Calu3 (cell line): ENCODE data around the gene PTGES. TPM values are rescaled to one million over a fixed set of nuclear protein-coding genes. Genes with fewer than 3 reads are reported as not detected.
"Not testable (repeated sequence)": the region's sequence is repeated elsewhere in the genome, so short reads cannot be mapped to it uniquely, and the experiment has no call there.

ENCODE experiments used
- BruUV-seq: library from RNA; stranded (reverse); fragments of 400-500 nt; replicated peaks from 2 replicates; lab custom pipeline; 2021; lab: Mats Ljungman, UMichigan
- CTCF ChIA-PET: fragments of 300-600 bp; sonication (Branson Sonifier 250); formaldehyde crosslinking; loops from one replicate; lab custom pipeline; 2022; ENCODE audit warnings: antibody characterized with exemption; lab: Charles Lee
- DNase-seq: peaks from one replicate; pipeline ENCODE4 v3.0.0; 2022
- H3K27ac Mint-ChIP-seq: one replicate; pipeline ENCODE4 v1.8.0; 2022; ENCODE audit warnings: mixed read lengths; ENCODE audit not compliant: unreplicated experiment
- H3K27me3 Mint-ChIP-seq: one replicate; pipeline ENCODE4 v1.8.0; 2022; ENCODE audit warnings: mixed read lengths; ENCODE audit not compliant: unreplicated experiment
- H3K36me3 Mint-ChIP-seq: one replicate; pipeline ENCODE4 v1.8.0; 2022; ENCODE audit warnings: mild to moderate bottlenecking, moderate library complexity, mixed read lengths; ENCODE audit not compliant: insufficient read depth, unreplicated experiment
- H3K4me1 Mint-ChIP-seq: one replicate; pipeline ENCODE4 v1.8.0; 2022; ENCODE audit warnings: mild to moderate bottlenecking, low read depth, mixed read lengths; ENCODE audit not compliant: unreplicated experiment
- H3K4me3 Mint-ChIP-seq: one replicate; pipeline ENCODE4 v1.8.0; 2022; ENCODE audit warnings: mild to moderate bottlenecking, low read depth, moderate library complexity, mixed read lengths; ENCODE audit not compliant: unreplicated experiment
- H3K9me3 Mint-ChIP-seq: one replicate; pipeline ENCODE4 v1.8.0; 2022; ENCODE audit warnings: low read depth, mixed read lengths; ENCODE audit not compliant: unreplicated experiment
- intact Hi-C: fragments of 100-400 bp; cut with micrococcal nuclease; formaldehyde crosslinking; loops from one replicate; pipeline ENCODE4 v1.10.0; 2022; ENCODE audit not compliant: unreplicated experiment
- total RNA-seq: library from RNA; stranded (reverse); gene quantifications from 2 replicates; pipeline ENCODE4 v1.2.3, GENCODE V29; 2022
- TF ChIP-seq, protein P1 (sequence below): fragments of 200-600 bp; IDR thresholded peaks from one replicate; pipeline ENCODE4 v1.8.0; 2022; ENCODE audit warnings: antibody characterized with exemption; ENCODE audit not compliant: unreplicated experiment

PTGES gene
- total RNA-seq, 1 experiment from 2014 or later = 6.3 TPM

DNA sequence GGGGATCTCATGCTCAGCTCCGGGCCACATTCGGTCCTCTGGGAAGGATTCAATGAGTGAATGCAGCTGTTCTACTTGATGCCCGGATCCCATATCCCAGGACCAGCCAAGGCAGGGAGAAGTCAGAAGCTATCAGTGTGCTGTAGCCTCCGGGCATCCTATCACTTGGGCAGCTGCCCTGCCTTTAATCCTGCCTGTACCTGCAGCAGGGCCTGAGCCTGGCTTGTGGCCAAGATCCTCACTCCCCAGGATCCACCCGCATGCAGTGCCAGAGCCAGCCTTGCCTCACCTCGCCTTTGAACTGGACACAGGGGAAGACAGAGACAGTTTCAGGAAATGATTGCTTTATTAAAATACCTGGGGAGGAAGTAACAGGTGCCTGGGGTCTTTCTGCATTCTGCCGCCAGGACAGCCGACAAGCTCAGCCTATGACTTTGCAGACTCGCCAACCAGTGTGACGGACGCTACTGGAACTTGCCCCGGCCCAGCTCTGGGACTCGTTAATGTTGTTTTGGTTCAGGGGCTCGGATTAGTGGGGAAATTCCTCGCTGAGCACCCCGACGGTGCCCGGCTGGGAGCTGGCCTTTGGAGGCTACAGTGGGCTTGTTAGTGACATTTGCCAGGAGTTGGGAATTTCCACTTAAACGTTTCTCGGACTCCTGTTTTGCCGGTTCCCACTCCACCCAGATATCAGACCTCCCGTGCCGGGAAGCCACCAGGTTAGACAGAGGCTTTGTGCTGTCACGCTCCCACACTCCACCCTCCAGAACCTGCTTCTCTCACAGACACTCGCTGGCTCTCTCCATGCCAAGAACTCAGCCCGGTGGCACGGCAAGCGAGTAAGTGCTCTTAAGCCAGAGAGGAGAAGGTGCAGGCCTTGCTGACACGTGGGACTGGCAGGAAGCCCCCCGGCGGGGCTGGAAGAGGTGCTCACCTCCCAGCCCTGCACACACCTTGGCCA lies 721 bp downstream of the PTGES start:
- Mint-ChIP-seq H3K4me3 (peak overlapping the region; percentile 77), H3K9me3 (no peaks in the 10 kb centered on the region), H3K27ac (no peak overlapping the region), H3K4me1 (peaks cover 18% of the 10 kb centered on the region), H3K36me3 (peaks cover 6% of the 10 kb centered on the region), H3K27me3 (no peaks in the 10 kb centered on the region)
- peak; percentile 47 for DNase-seq
- TSS peak; percentile 26 for BruUV-seq
- TF ChIP-seq, protein P1, sequence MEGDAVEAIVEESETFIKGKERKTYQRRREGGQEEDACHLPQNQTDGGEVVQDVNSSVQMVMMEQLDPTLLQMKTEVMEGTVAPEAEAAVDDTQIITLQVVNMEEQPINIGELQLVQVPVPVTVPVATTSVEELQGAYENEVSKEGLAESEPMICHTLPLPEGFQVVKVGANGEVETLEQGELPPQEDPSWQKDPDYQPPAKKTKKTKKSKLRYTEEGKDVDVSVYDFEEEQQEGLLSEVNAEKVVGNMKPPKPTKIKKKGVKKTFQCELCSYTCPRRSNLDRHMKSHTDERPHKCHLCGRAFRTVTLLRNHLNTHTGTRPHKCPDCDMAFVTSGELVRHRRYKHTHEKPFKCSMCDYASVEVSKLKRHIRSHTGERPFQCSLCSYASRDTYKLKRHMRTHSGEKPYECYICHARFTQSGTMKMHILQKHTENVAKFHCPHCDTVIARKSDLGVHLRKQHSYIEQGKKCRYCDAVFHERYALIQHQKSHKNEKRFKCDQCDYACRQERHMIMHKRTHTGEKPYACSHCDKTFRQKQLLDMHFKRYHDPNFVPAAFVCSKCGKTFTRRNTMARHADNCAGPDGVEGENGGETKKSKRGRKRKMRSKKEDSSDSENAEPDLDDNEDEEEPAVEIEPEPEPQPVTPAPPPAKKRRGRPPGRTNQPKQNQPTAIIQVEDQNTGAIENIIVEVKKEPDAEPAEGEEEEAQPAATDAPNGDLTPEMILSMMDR = no peak
- intact Hi-C loops = no loop called here
- CTCF ChIA-PET = interaction anchor here (1.4 to 2.5 kb wide), 4 partner anchors 10 to 25 kb away, joined by 3 to 7 read pairs (median 4); no protein-coding TSS in a partner anchor

DNA sequence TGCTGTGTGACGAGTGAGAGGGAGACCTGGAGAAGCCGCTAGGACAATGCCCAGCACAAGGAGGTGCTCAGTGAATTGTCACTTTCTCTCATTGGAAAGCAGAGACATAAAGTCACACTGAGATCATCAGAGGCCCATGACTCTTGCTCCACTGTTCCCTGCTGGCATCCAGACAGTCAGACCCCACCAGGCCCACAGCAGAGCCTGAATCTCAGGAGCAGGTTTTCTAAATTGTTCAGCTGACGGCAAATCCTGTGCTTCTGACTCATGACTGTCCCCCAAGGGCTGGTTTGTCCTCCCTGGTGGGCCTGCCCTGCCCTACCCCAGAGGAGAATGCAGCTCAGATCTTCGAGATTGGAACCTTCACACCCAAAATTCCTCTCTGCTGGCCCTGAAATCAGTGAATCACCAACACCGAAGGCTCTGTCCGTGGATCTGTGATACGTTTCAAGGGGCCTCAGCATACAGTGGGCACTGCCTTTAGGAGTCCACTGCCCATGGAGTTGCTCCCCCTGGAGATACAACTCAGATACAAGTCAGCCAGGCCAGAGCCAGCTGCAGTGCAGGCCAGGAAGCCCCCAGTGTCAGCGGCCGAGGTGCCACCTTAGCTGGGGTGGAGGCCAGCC lies 2.7 kb downstream of the PTGES start:
- H3K27ac Mint-ChIP-seq = no peak overlapping the region
- intact Hi-C loops = no loop called here

DNA sequence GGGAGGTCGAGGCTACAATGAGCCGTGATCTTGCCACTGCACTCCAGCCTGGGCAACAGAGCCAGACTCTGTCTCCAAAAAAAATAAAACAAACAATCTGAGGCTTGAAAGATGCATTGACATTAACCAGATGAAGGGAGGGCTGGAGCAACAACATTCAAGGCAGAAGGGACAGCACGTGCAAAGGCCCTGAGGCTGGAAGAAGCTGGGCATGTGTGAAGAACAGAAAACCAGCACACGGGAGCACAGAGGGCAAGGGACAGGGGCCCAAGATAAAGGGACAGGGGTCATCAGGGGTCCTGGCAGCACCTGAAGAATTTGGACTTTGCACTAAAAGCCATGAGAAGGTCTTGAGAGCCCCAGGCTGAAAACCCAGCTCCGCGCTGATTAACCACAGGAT lies 3.3 kb downstream of the PTGES start:
- peaks cover 18% of the 10 kb centered on the region for H3K4me1 Mint-ChIP-seq
- no peak overlapping the region for H3K27ac Mint-ChIP-seq
- CTCF ChIA-PET = no interaction called here
- no peak overlapping the region for H3K4me3 Mint-ChIP-seq
- TF ChIP-seq, protein P1 = no peak
- peaks cover 6% of the 10 kb centered on the region for H3K36me3 Mint-ChIP-seq
- no peak for DNase-seq
- no peaks in the 10 kb centered on the region for H3K27me3 Mint-ChIP-seq
- no TSS peak for BruUV-seq
- intact Hi-C loops = no loop called here
- H3K9me3 Mint-ChIP-seq = no peaks in the 10 kb centered on the region

More for the DNA sequence above, 2.7 kb downstream of the PTGES start:
- CTCF ChIA-PET = interaction anchor here (1.1 kb wide), 1 partner anchor 12 kb away, joined by 3 read pairs; no protein-coding TSS in a partner anchor
- no peak overlapping the region for H3K4me3 Mint-ChIP-seq
- no peaks in the 10 kb centered on the region for H3K27me3 Mint-ChIP-seq
- DNase-seq = no peak
- BruUV-seq = no TSS peak
- peaks cover 18% of the 10 kb centered on the region for H3K4me1 Mint-ChIP-seq
- H3K36me3 Mint-ChIP-seq = peaks cover 6% of the 10 kb centered on the region
- H3K9me3 Mint-ChIP-seq = no peaks in the 10 kb centered on the region
- TF ChIP-seq, protein P1 = no peak

DNA sequence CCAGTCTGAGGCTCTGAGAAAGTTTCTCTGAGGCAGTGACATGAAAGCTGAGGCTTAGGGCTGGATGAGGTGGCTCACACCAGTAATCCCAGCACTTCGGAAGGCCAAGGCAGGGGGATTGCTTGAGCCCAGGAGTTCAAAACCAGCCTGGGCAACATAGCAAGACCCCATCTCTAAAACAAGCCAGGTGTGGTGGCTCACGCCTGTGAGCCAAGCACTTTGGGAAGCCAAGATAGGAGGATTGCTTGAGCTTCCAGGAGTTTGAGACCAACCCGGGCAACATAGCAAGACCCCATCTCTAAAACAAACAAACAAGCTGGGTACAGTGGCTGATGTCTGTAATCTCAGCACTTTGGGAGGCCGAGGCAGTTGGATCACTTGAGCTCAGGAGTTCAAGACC lies 3.8 kb downstream of the PTGES start:
- CTCF ChIA-PET, H3K36me3 Mint-ChIP-seq, H3K4me3 Mint-ChIP-seq, H3K27me3 Mint-ChIP-seq, intact Hi-C loops, H3K9me3 Mint-ChIP-seq, H3K27ac Mint-ChIP-seq, DNase-seq, BruUV-seq: not testable (repeated sequence)
- peaks cover 18% of the 10 kb centered on the region for H3K4me1 Mint-ChIP-seq
